SK-N-SH (cell line): ENCODE measurements around the gene S1PR5. TPM values are rescaled to one million over a fixed set of nuclear protein-coding genes. Genes with fewer than 3 reads are reported as not detected.
A peak's percentile ranks its signal among the peaks of the same experiment; 100 is the strongest.

Experiments
- CTCF ChIA-PET: fragments of 300-600, 350-600 bp; formaldehyde crosslinking; extraction: SDS; loops from one replicate; lab custom pipeline; 2021; lab: Yijun Ruan, JAX
- POLR2A ChIA-PET: fragments of 350-600 bp; sonication (Branson Sonifier 250); formaldehyde crosslinking; extraction: SDS; loops from one replicate; lab custom pipeline; 2020; ENCODE audit warnings: antibody characterized with exemption, inconsistent platforms; lab: Yijun Ruan, JAX
- DNase-seq: peaks from one replicate; pipeline ENCODE4 v3.0.0; 2012
- H2AFZ ChIP-seq: fragments of 200-600 bp; sonication (generic); 2 replicates; pipeline ENCODE4 v1.8.1; 2016; ENCODE audit warnings: antibody characterized with exemption, mild to moderate bottlenecking, low read depth
- H3F3A ChIP-seq: fragments of 200-600 bp; sonication (generic); replicated peaks from 2 replicates; pipeline ENCODE3; 2016; ENCODE audit warnings: antibody characterized with exemption, mild to moderate bottlenecking; ENCODE audit not compliant: insufficient read depth
- H3K27ac ChIP-seq, 2 experiments: fragments of 200-500 bp in 1 of 2; fragments of 200-600 bp in 1 of 2; sonication (Bioruptor generic) in 1 of 2; sonication (generic), shearing (Covaris generic) in 1 of 2; 2 replicates each; pipeline versions ENCODE4 v1.5.1 to v1.6.1; 2014 to 2016; ENCODE audit warnings: low read depth in 2 of 2, inconsistent platforms in 1 of 2, low read length in 1 of 2, mild to moderate bottlenecking in 1 of 2, mixed read lengths in 1 of 2
- H3K27me3 ChIP-seq: fragments of 200-600 bp; sonication (generic), shearing (Covaris generic); 2 replicates; pipeline ENCODE4 v1.6.1; 2016; ENCODE audit warnings: mixed run types; ENCODE audit not compliant: insufficient read depth
- H3K36me3 ChIP-seq, 2 experiments: fragments of 200-500 bp in 1 of 2; fragments of 200-600 bp in 1 of 2; sonication (Bioruptor generic) in 1 of 2; sonication (generic) in 1 of 2; replicated peaks in 1 of 2; 2 replicates each; pipeline versions ENCODE3 to v1.5.1; 2014 to 2016; ENCODE audit warnings: low read length in 1 of 2, mild to moderate bottlenecking in 1 of 2; ENCODE audit not compliant: insufficient read depth in 2 of 2, control insufficient read depth in 1 of 2
- H3K4me1 ChIP-seq, 2 experiments: fragments of 200-500 bp in 1 of 2; fragments of 200-600 bp in 1 of 2; sonication (Bioruptor generic) in 1 of 2; sonication (generic), shearing (Covaris generic) in 1 of 2; 2 replicates each; pipeline versions ENCODE4 v1.5.1 to v1.6.1; 2014 to 2016; ENCODE audit warnings: low read depth in 1 of 2, low read length in 1 of 2, mixed run types in 1 of 2; ENCODE audit not compliant: insufficient read depth in 2 of 2, control insufficient read depth in 1 of 2
- H3K4me2 ChIP-seq: fragments of 200-600 bp; sonication (generic), shearing (Covaris generic); 2 replicates; pipeline ENCODE4 v1.6.1; 2017; ENCODE audit warnings: mixed run types
- H3K4me3 ChIP-seq, 2 experiments: fragments of 200-500 bp in 1 of 2; fragments of 200-600 bp in 1 of 2; sonication (Bioruptor generic) in 1 of 2; sonication (generic), shearing (Covaris generic) in 1 of 2; 2 replicates each; pipeline versions ENCODE4 v1.5.1 to v1.8.1; 2014 to 2016; ENCODE audit warnings: low read depth in 2 of 2, inconsistent platforms in 1 of 2, low read length in 1 of 2, mild to moderate bottlenecking in 1 of 2, mixed read lengths in 1 of 2, moderate library complexity in 1 of 2
- H3K79me2 ChIP-seq: fragments of 200-600 bp; sonication (generic); 2 replicates; pipeline ENCODE4 v1.8.1; 2017; ENCODE audit warnings: mild to moderate bottlenecking; ENCODE audit not compliant: insufficient read depth
- H3K9ac ChIP-seq: fragments of 200-600 bp; sonication (generic); 2 replicates; pipeline ENCODE4 v1.6.1; 2017; ENCODE audit warnings: mixed run types
- H3K9me2 ChIP-seq: fragments of 200-600 bp; sonication (generic); 2 replicates; pipeline ENCODE4 v1.6.1; 2017; ENCODE audit warnings: mixed run types
- H3K9me3 ChIP-seq: fragments of 200-600 bp; sonication (generic); 2 replicates; pipeline ENCODE4 v1.6.1; 2017; ENCODE audit warnings: mixed run types, mild to moderate bottlenecking, moderate library complexity
- H4K20me1 ChIP-seq: fragments of 200-600 bp; sonication (generic); 2 replicates; pipeline ENCODE4 v1.6.1; 2017; ENCODE audit warnings: mild to moderate bottlenecking, mixed run types; ENCODE audit not compliant: insufficient read depth
- CHD2 ChIP-seq: fragments of 150-350 bp; IDR thresholded peaks from 2 replicates; pipeline ENCODE4 v1.6.1; 2018; ENCODE audit warnings: low read length; ENCODE audit not compliant: partially characterized antibody
- ELF1 ChIP-seq: IDR thresholded peaks from 2 replicates; pipeline ENCODE4 v1.4.0; 2012
- EZH2phosphoT487 ChIP-seq: fragments of 200-600 bp; sonication (generic); IDR thresholded peaks from 2 replicates; pipeline ENCODE4 v1.6.1; 2017; ENCODE audit warnings: low read depth, mixed run types, mild to moderate bottlenecking, antibody characterized with exemption, moderate library complexity, borderline replicate concordance
- FOSL2 ChIP-seq: IDR thresholded peaks from 2 replicates; pipeline ENCODE4 v1.4.0; 2012; ENCODE audit warnings: low read depth, mild to moderate bottlenecking, moderate library complexity, borderline replicate concordance
- FOXJ3 ChIP-seq: sonication (generic); formaldehyde crosslinking; IDR thresholded peaks from 2 replicates; pipeline ENCODE4 v1.5.1; 2020; ENCODE audit warnings: mild to moderate bottlenecking, missing genetic modification reagents
- FOXM1 ChIP-seq: IDR thresholded peaks from 2 replicates; pipeline ENCODE4 v1.4.0; 2012; ENCODE audit warnings: low read depth, mild to moderate bottlenecking
- GABPA ChIP-seq: IDR thresholded peaks from 2 replicates; pipeline ENCODE4 v1.4.0; 2012; ENCODE audit warnings: low read depth, mild to moderate bottlenecking
- GATA2 ChIP-seq: sonication (generic); formaldehyde crosslinking; IDR thresholded peaks from 2 replicates; pipeline ENCODE4 v1.5.0; 2020; ENCODE audit warnings: mild to moderate bottlenecking, missing genetic modification reagents
- JUND ChIP-seq: IDR thresholded peaks from 2 replicates; pipeline ENCODE4 v1.4.0; 2012
- RAD21 ChIP-seq: IDR thresholded peaks from 2 replicates; pipeline ENCODE4 v1.6.1; 2012; ENCODE audit warnings: mild to moderate bottlenecking, low read length
- RCOR1 ChIP-seq: fragments of 150-350 bp; IDR thresholded peaks from 2 replicates; pipeline ENCODE4 v1.6.1; 2017; ENCODE audit warnings: antibody characterized with exemption, low read length
- RFX5 ChIP-seq: IDR thresholded peaks from 2 replicates; pipeline ENCODE4 v1.6.1; 2012; ENCODE audit warnings: mild to moderate bottlenecking, improper control_type of control experiment, low read length
- SIN3A ChIP-seq: IDR thresholded peaks from 2 replicates; pipeline ENCODE4 v1.6.1; 2012; ENCODE audit warnings: low read depth, mild to moderate bottlenecking, low read length, moderate library complexity, borderline replicate concordance
- TAF1 ChIP-seq: IDR thresholded peaks from 2 replicates; pipeline ENCODE4 v1.6.1; 2012; ENCODE audit warnings: low read depth, mild to moderate bottlenecking, low read length, moderate library complexity, borderline replicate concordance
- TEAD4 ChIP-seq: IDR thresholded peaks from 2 replicates; pipeline ENCODE4 v1.4.0; 2012; ENCODE audit warnings: mild to moderate bottlenecking, borderline replicate concordance; ENCODE audit not compliant: insufficient read depth
- YY1 ChIP-seq: IDR thresholded peaks from 2 replicates; pipeline ENCODE4 v1.4.0; 2012; ENCODE audit warnings: low read depth, mild to moderate bottlenecking
- WGBS: methylation state at CpG from one replicate; pipeline ENCODE4 v1.1.6; 2017; ENCODE audit warnings: low lambda C conversion rate; 5-methylcytosine and 5-hydroxymethylcytosine counted together
- polyA plus RNA-seq, 3 experiments: library from polyadenylated mRNA; depleted of rRNA; stranded (reverse); fragments of >200 nt; gene quantifications; 2 replicates each; pipeline ENCODE4 v1.2.3, GENCODE V29; 2012
- TF ChIP-seq, protein P1 (sequence below): fragments of 150-350 bp; IDR thresholded peaks from 2 replicates; pipeline ENCODE4 v1.6.1; 2017; ENCODE audit warnings: antibody characterized with exemption, low read length, low read depth, borderline replicate concordance
- TF ChIP-seq, protein P2 (sequence below): fragments of 150-350 bp; IDR thresholded peaks from 2 replicates; pipeline ENCODE4 v1.6.1; 2016; ENCODE audit warnings: mild to moderate bottlenecking, low read depth, low read length
- TF ChIP-seq, protein P3 (sequence below): fragments of 200-600 bp; sonication (generic); IDR thresholded peaks from 2 replicates; pipeline ENCODE4 v1.6.1; 2017; ENCODE audit warnings: antibody characterized with exemption, mild to moderate bottlenecking, moderate library complexity
- TF ChIP-seq, protein P4 (sequence below): IDR thresholded peaks from 2 replicates; pipeline ENCODE4 v1.4.0; 2012; ENCODE audit warnings: low read depth

S1PR5 gene, protein sequence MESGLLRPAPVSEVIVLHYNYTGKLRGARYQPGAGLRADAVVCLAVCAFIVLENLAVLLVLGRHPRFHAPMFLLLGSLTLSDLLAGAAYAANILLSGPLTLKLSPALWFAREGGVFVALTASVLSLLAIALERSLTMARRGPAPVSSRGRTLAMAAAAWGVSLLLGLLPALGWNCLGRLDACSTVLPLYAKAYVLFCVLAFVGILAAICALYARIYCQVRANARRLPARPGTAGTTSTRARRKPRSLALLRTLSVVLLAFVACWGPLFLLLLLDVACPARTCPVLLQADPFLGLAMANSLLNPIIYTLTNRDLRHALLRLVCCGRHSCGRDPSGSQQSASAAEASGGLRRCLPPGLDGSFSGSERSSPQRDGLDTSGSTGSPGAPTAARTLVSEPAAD
- polyA plus RNA-seq (2012; rRNA removed), result 0.32 and 0.36 TPM in 2 replicates
- polyA plus RNA-seq (2012; cell fraction: cytosol; rRNA removed), result 0.36 and 0.39 TPM in 2 replicates
- polyA plus RNA-seq (2012; cell fraction: nucleus; rRNA removed), result 0.21 and 0.24 TPM in 2 replicates

DNA sequence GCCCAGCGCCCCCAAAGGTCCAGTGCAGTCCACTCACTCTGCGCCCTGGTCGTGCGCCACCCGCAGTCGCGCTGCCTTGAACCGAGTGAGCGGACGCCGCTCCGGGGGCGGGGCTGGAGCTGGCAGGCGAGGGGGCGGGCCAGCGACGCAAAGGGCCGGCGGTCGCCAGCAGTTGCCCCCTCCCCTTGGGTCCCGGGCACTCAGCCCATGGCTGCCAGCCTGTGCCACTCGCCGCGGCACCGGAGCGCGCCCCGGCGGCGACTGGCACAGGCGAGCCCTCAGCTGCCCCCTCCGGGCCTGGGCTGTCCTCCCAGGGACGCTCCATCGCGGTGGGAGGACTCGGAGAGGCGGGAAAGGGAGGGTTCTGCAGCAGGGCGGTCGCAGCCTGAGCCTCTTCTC is at the start of gene S1PR5:
Gene S1PR5 (minus strand): TSS at position 87 of the 399 bp plus-strand sequence. CDS start 2,436 bp downstream, outside the sequence.
- peak; percentile 70 for DNase-seq
- Histone ChIP-seq H3K27ac (no peak within 1 kb of the TSS), H2AFZ (peak within 1 kb of the TSS; percentile 78), H3K27me3 (peaks cover 13% of the 10 kb centered on the region; the same call in 1 of the 2 replicates), H3F3A (no peaks in the 10 kb centered on the region), H3K9me3 (no peaks in the 10 kb centered on the region), H3K9ac (no peak within 1 kb of the TSS), H3K4me2 (peak within 1 kb of the TSS; percentile 79), H3K4me1 (no peaks in the 10 kb centered on the region; a peak in 1 of 4 replicates), H3K79me2 (no peaks in the 10 kb centered on the region), H3K4me3 (peak within 1 kb of the TSS; percentile 38 to 58), H3K36me3 (no peaks in the 10 kb centered on the region), H3K9me2 (no peaks in the 10 kb centered on the region), H4K20me1 (no peaks in the 10 kb centered on the region)
- ChIA-PET POLR2A (interaction anchor here (0.6 to 1.4 kb wide), 2 partner anchors 18 to 34 kb away, joined by 3 read pairs; no protein-coding TSS in a partner anchor), CTCF (interaction anchor here (0.9 to 2.0 kb wide), 6 partner anchors 12 to 200 kb away, joined by 3 to 9 read pairs (median 3); partner anchors contain the start of gene DNM2)
- TF ChIP-seq EZH2phosphoT487 (no peak), TAF1 (no peak), YY1 (no peak), TEAD4 (no peak), GATA2 (no peak), ELF1 (no peak), RFX5 (no peak), CHD2 (no peak), FOXM1 (no peak)
- TF ChIP-seq, protein P1, sequence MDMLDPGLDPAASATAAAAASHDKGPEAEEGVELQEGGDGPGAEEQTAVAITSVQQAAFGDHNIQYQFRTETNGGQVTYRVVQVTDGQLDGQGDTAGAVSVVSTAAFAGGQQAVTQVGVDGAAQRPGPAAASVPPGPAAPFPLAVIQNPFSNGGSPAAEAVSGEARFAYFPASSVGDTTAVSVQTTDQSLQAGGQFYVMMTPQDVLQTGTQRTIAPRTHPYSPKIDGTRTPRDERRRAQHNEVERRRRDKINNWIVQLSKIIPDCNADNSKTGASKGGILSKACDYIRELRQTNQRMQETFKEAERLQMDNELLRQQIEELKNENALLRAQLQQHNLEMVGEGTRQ, result no peak
- 3% methylated on average over 7 of the region's 39 CpGs for WGBS

DNA sequence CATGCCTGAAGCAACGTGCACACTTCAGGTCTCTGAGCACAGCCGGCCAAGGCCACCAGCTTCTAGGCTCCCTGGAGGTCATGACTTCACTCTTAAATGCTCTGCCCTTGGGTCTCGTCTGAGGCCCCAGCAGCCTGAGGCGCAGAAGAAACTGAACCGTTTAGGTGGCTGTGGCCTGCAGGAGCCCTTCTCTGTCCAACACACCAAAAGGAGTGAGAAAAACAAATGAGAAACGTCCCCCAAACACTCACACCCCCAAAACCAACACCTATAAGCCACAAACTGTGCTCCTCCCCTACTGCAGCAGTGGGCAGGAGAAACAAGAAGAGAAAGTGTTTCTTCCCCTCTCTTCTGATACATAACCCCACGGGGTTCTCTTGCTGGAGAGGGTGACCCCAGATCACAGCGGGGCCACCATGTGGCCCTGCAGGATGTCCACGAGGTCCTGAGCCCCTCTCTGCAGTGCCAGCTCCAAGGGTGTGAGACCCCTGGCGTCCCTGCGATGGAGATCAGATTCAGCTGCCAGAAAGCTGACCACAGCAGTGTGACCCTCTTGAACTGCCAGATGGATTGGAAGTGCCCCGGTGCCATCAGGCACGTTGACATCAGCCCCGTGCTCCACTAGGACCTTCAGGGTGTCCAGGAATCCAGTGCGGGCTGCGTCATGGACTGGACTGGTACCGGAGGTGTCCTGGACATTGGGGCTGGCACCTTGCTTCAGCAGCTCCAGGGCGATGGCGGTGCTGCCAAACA is 49.6 kb upstream of the S1PR5 start:
- Histone ChIP-seq H3K9ac (peak overlapping the region; percentile 56; the same call in 1 of the 2 replicates), H3K27me3 (no peaks in the 10 kb centered on the region), H3K4me1 (peaks cover 8 to 30% of the 10 kb centered on the region in 2 experiments; a peak in 3 of 4 replicates), H3K9me2 (no peaks in the 10 kb centered on the region), H3K4me3 (peak overlapping the region; percentile 72 to 77; a peak in 3 of 4 replicates), H3K79me2 (peaks cover 37% of the 10 kb centered on the region), H3K4me2 (peak overlapping the region; percentile 94), H3F3A (peaks cover 13% of the 10 kb centered on the region), H4K20me1 (no peaks in the 10 kb centered on the region), H3K36me3 (no peaks in the 10 kb centered on the region), H2AFZ (peak overlapping the region; percentile 70), H3K9me3 (no peaks in the 10 kb centered on the region), H3K27ac (peak overlapping the region; percentile 43 to 70; a peak in 3 of 4 replicates)
- no peak for DNase-seq
- CTCF ChIA-PET, result interaction anchor here (0.7 to 6.4 kb wide), 10 partner anchors 14 to 150 kb away, joined by 3 to 42 read pairs (median 6); no protein-coding TSS in a partner anchor
- WGBS, result 82% methylated on average over 11 of the region's 19 CpGs
- POLR2A ChIA-PET, result interaction anchor here (0.8 kb wide), 1 partner anchor 24 kb away, joined by 3 read pairs; no protein-coding TSS in a partner anchor
- TF ChIP-seq RFX5 (no peak), JUND (no peak), YY1 (no peak), EZH2phosphoT487 (no peak), FOXJ3 (CRISPR knock-in tag) (no peak), ELF1 (no peak), FOSL2 (no peak), RAD21 (no peak), RCOR1 (no peak), GABPA (no peak), SIN3A (no peak)
- TF ChIP-seq, protein P2, sequence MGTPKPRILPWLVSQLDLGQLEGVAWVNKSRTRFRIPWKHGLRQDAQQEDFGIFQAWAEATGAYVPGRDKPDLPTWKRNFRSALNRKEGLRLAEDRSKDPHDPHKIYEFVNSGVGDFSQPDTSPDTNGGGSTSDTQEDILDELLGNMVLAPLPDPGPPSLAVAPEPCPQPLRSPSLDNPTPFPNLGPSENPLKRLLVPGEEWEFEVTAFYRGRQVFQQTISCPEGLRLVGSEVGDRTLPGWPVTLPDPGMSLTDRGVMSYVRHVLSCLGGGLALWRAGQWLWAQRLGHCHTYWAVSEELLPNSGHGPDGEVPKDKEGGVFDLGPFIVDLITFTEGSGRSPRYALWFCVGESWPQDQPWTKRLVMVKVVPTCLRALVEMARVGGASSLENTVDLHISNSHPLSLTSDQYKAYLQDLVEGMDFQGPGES, result no peak
- TF ChIP-seq, protein P3, sequence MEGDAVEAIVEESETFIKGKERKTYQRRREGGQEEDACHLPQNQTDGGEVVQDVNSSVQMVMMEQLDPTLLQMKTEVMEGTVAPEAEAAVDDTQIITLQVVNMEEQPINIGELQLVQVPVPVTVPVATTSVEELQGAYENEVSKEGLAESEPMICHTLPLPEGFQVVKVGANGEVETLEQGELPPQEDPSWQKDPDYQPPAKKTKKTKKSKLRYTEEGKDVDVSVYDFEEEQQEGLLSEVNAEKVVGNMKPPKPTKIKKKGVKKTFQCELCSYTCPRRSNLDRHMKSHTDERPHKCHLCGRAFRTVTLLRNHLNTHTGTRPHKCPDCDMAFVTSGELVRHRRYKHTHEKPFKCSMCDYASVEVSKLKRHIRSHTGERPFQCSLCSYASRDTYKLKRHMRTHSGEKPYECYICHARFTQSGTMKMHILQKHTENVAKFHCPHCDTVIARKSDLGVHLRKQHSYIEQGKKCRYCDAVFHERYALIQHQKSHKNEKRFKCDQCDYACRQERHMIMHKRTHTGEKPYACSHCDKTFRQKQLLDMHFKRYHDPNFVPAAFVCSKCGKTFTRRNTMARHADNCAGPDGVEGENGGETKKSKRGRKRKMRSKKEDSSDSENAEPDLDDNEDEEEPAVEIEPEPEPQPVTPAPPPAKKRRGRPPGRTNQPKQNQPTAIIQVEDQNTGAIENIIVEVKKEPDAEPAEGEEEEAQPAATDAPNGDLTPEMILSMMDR, result no peak
- TF ChIP-seq, protein P4, sequence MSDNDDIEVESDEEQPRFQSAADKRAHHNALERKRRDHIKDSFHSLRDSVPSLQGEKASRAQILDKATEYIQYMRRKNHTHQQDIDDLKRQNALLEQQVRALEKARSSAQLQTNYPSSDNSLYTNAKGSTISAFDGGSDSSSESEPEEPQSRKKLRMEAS, result no peak
